ENCODE results near the gene ATP6V1C2. TPM values are rescaled to one million over a fixed set of nuclear protein-coding genes. Genes with fewer than 3 reads are reported as not detected.

The ATP6V1C2 gene
- total and polyA plus RNA-seq, 9 of the 15 experiments (the other 6 are each of a cell fraction or from before 2014, with no cell fraction given): 0.01 to 0.31 (median 0.10) TPM; not detected in 4

- H2AFZ ChIP-seq (ENCODE audit: low read depth, low read length): no peak overlapping the region
- no peak overlapping the region for H3K9ac ChIP-seq (ENCODE audit: insufficient read depth in 1 of 2, low read depth in 2 of 2, low read length in 2 of 2)
- H3K4me2 ChIP-seq (ENCODE audit: insufficient read depth, low read length): no peak overlapping the region
- POLR2A ChIA-PET: interaction anchor here (0.6 to 1.2 kb wide), 2 partner anchors 10 kb away, joined by 4 to 8 read pairs; no protein-coding TSS in a partner anchor
- no peaks in the 10 kb centered on the region for H3K79me2 ChIP-seq (ENCODE audit: control insufficient read depth, insufficient read depth, low read length)
- H3K27ac ChIP-seq (ENCODE audit: extremely low read depth, low read depth, low read length): no peak overlapping the region
- no peaks in the 10 kb centered on the region for H3K36me3 ChIP-seq (ENCODE audit: control insufficient read depth, insufficient read depth, low read length)
- WGBS (ENCODE audit: insufficient coverage, low coverage, missing lambda C conversion rate): 1% methylated on average over 16 of the region's 16 CpGs
- no peaks in the 10 kb centered on the region for H3K9me3 ChIP-seq (replicated peaks; ENCODE audit: control insufficient read depth, insufficient read depth, low read depth, low read length)
- CTCF ChIA-PET (ENCODE audit: low intra/inter-chr PET ratio): no interaction called here
- H3K4me1 ChIP-seq (replicated peaks in 1 of 2; ENCODE audit: control insufficient read depth in 2 of 2, insufficient read depth in 2 of 2, low read length in 2 of 2): peaks cover 2 to 7% of the 10 kb centered on the region in 2 experiments; a peak in 3 of 5 replicates
- no TSS peak for BruUV-seq (replicated peaks)
- no peak overlapping the region for H3K4me3 ChIP-seq
- H3K9me1 ChIP-seq (ENCODE audit: control insufficient read depth, insufficient read depth, low read length): no peaks in the 10 kb centered on the region
- ATAC-seq: no peak
- FAIRE-seq: no peak
- DNase-seq (ENCODE audit: extremely low read depth in 1 of 4, low spot score in 3 of 4): no peak
- H3K27me3 ChIP-seq (ENCODE audit: control insufficient read depth in 2 of 2, insufficient read depth in 2 of 2, low read length in 2 of 2): peaks cover 42 to 84% of the 10 kb centered on the region in 2 experiments; a peak in 4 of 5 replicates
- intact Hi-C loops (cut with micrococcal nuclease) (no loop called here), in situ Hi-C loops (cut with MboI) (no loop called here)
- peaks cover 3% of the 10 kb centered on the region; the same call in 1 of the 2 replicates for H4K20me1 ChIP-seq (replicated peaks; ENCODE audit: control insufficient read depth, insufficient read depth, low read length)
- TF ChIP-seq YY1 (IDR thresholded peaks at IDR 0.05; ENCODE audit: borderline replicate concordance in 1 of 3, control insufficient read depth in 1 of 3, extremely low read depth in 1 of 3, insufficient read depth in 3 of 3, insufficient read length in 1 of 3, insufficient replicate concordance in 2 of 3, low read depth in 1 of 3, low read length in 2 of 3): no peak
- TF ChIP-seq ZBTB2 (IDR thresholded peaks at IDR 0.05): no peak
- no peak for TF ChIP-seq KAT8 (IDR thresholded peaks at IDR 0.05; ENCODE audit: low read depth)
- no peak for TF ChIP-seq HINFP (tag; conservative IDR thresholded peaks at IDR 0.05; ENCODE audit: low read depth)
- no peak for TF ChIP-seq MYC (IDR thresholded peaks at IDR 0.05; ENCODE audit: low read depth, low read length)
- TF ChIP-seq MYC (CRISPR knock-in tag; IDR thresholded peaks at IDR 0.05; ENCODE audit: borderline replicate concordance, low read depth): no peak
- no peak for TF ChIP-seq GMEB1 (CRISPR knock-in tag; IDR thresholded peaks at IDR 0.05)
- no peak for TF ChIP-seq ZNF274 (IDR thresholded peaks at IDR 0.05; ENCODE audit: borderline replicate concordance, low read depth, low read length)
- TF ChIP-seq CCAR2 (IDR thresholded peaks at IDR 0.05; ENCODE audit: low read depth, low read length): no peak
- no peak for TF ChIP-seq ZNF609 (CRISPR knock-in tag; IDR thresholded peaks at IDR 0.05; ENCODE audit: borderline replicate concordance)
- no peak for TF ChIP-seq CREB1 (IDR thresholded peaks at IDR 0.05)
- no peak for TF ChIP-seq CREB1 (CRISPR knock-in tag; IDR thresholded peaks at IDR 0.05)
Measured at GRCh38 chr2:10768063-10768507, 46.7 kb downstream of the ATP6V1C2 start.

All from K562 (cell line).